Measurements from ENCODE around the gene RPL18.
A peak's percentile ranks its signal among the peaks of the same experiment; 100 is the strongest.

Gene RPL18

GRCh38 chr19:48630296-48631063 is 11.5 kb upstream of the RPL18 start:
- H3K4me3 ChIP-seq (ENCODE audit: low read depth, low read length) = no peak overlapping the region

GRCh38 chr19:48629599-48630295 is 10.8 kb upstream of the RPL18 start:
- H3K4me3 ChIP-seq (ENCODE audit: low read depth, low read length) = no peak overlapping the region

- no peak overlapping the region for H3K4me3 ChIP-seq (ENCODE audit: low read depth, low read length)
Observed at GRCh38 chr19:48629297-48629598, 10.3 kb upstream of the RPL18 start.

- no peak overlapping the region for H3K4me3 ChIP-seq (ENCODE audit: low read depth, low read length)
Observed at GRCh38 chr19:48628486-48629296, 9.7 kb upstream of the RPL18 start.

- no peak overlapping the region for H3K4me3 ChIP-seq (ENCODE audit: low read depth, low read length)
Observed at GRCh38 chr19:48627865-48628314, 8.9 kb upstream of the RPL18 start.

- H3K4me3 ChIP-seq (ENCODE audit: low read depth, low read length) = no peak overlapping the region
Observed at GRCh38 chr19:48627201-48627864, 8.4 kb upstream of the RPL18 start.

GRCh38 chr19:48625891-48626327 is 6.9 kb upstream of the RPL18 start:
- no peak overlapping the region for H3K4me3 ChIP-seq (ENCODE audit: low read depth, low read length)

- H3K4me3 ChIP-seq (ENCODE audit: low read depth, low read length) = peak overlapping the region; percentile 67
Observed at GRCh38 chr19:48624791-48625723, 6.1 kb upstream of the RPL18 start.

GRCh38 chr19:48624067-48624594 is 5.2 kb upstream of the RPL18 start:
- peak overlapping the region; percentile 67 for H3K4me3 ChIP-seq (ENCODE audit: low read depth, low read length)

GRCh38 chr19:48623556-48624066 is 4.6 kb upstream of the RPL18 start:
- H3K4me3 ChIP-seq (ENCODE audit: low read depth, low read length) = peak overlapping the region; percentile 37

GRCh38 chr19:48619692-48620585 is 961 bp upstream of the RPL18 start:
- H3K4me3 ChIP-seq (ENCODE audit: low read depth, low read length) = peak overlapping the region; percentile 70

GRCh38 chr19:48618278-48618915 is 581 bp downstream of the RPL18 start:
- peak overlapping the region; percentile 98 for H3K4me3 ChIP-seq (ENCODE audit: low read depth, low read length)

GRCh38 chr19:48617146-48617937 is 1.6 kb downstream of the RPL18 start:
- H3K4me3 ChIP-seq (ENCODE audit: low read depth, low read length) = peak overlapping the region; percentile 98

- no peak overlapping the region for H3K4me3 ChIP-seq (ENCODE audit: low read depth, low read length)
Observed at GRCh38 chr19:48616491-48617056, 2.4 kb downstream of the RPL18 start.

GRCh38 chr19:48616041-48616436 is 2.9 kb downstream of the RPL18 start:
- no peak overlapping the region for H3K4me3 ChIP-seq (ENCODE audit: low read depth, low read length)

GRCh38 chr19:48615231-48616040 is 3.5 kb downstream of the RPL18 start:
- H3K4me3 ChIP-seq (ENCODE audit: low read depth, low read length) = no peak overlapping the region
